Neuronal stem cell (in vitro differentiated cells): ENCODE data around the gene MATN1.

Experiments used
- DNase-seq: peaks from one replicate; pipeline ENCODE4 v3.0.0-alpha.2; 2013; ENCODE audit warnings: low spot score
- H2AFZ ChIP-seq: one replicate; pipeline ENCODE4 v1.6.1; 2013; ENCODE audit warnings: mild to moderate bottlenecking, low read length, inconsistent platforms
- H2AK5ac ChIP-seq: 2 replicates; pipeline ENCODE4 v1.6.1; 2013; ENCODE audit warnings: low read depth, mild to moderate bottlenecking, inconsistent platforms, low read length, moderate library complexity, mixed read lengths
- H2BK120ac ChIP-seq: 2 replicates; pipeline ENCODE4 v1.6.1; 2013; ENCODE audit warnings: low read depth, mild to moderate bottlenecking, inconsistent platforms, low read length, moderate library complexity, mixed read lengths
- H2BK12ac ChIP-seq: one replicate; pipeline ENCODE4 v1.6.1; 2013; ENCODE audit warnings: low read length, inconsistent platforms
- H2BK15ac ChIP-seq: 2 replicates; pipeline ENCODE4 v1.6.1; 2013; ENCODE audit warnings: mild to moderate bottlenecking, low read length, inconsistent platforms, mixed read lengths
- H2BK5ac ChIP-seq: one replicate; pipeline ENCODE4 v1.6.1; 2013; ENCODE audit warnings: inconsistent platforms, mild to moderate bottlenecking, low read length, moderate library complexity
- H3K14ac ChIP-seq: one replicate; pipeline ENCODE4 v1.6.1; 2013; ENCODE audit warnings: low read length, inconsistent platforms
- H3K18ac ChIP-seq: 2 replicates; pipeline ENCODE4 v1.6.1; 2013; ENCODE audit warnings: low read length, inconsistent platforms
- H3K23ac ChIP-seq: 2 replicates; pipeline ENCODE4 v1.6.1; 2013; ENCODE audit warnings: low read depth, mild to moderate bottlenecking, mixed read lengths, low read length, inconsistent platforms; ENCODE audit not compliant: poor library complexity
- H3K27ac ChIP-seq: replicated peaks from 3 replicates; pipeline ENCODE4 v1.5.1; 2013; ENCODE audit warnings: low read length, inconsistent platforms
- H3K27me3 ChIP-seq, 3 experiments: 2 replicates each; pipeline ENCODE4 v1.6.1; 2013; ENCODE audit warnings: low read length in 3 of 3, mild to moderate bottlenecking in 2 of 3, inconsistent platforms in 1 of 3, low read depth in 1 of 3, mixed read lengths in 1 of 3, moderate library complexity in 1 of 3; ENCODE audit not compliant: control insufficient read depth in 3 of 3, insufficient read depth in 3 of 3
- H3K36me3 ChIP-seq, 2 donors: replicated peaks in 1 of 2; 2 replicates each; pipeline ENCODE4 v1.6.1; 2013; ENCODE audit warnings: low read length in 2 of 2; ENCODE audit not compliant: control insufficient read depth in 2 of 2, insufficient read depth in 2 of 2
- H3K4ac ChIP-seq: 2 replicates; pipeline ENCODE4 v1.6.1; 2013; ENCODE audit warnings: inconsistent platforms, mild to moderate bottlenecking, low read length, moderate library complexity
- H3K4me1 ChIP-seq, 2 donors: 1 replicate in 1 of 2; 2 replicates in 1 of 2; pipeline ENCODE4 v1.6.1; 2013; ENCODE audit warnings: low read length in 2 of 2, low read depth in 1 of 2; ENCODE audit not compliant: control insufficient read depth in 2 of 2, insufficient read depth in 1 of 2
- H3K4me2 ChIP-seq: one replicate; pipeline ENCODE4 v1.6.1; 2013; ENCODE audit warnings: mild to moderate bottlenecking, low read length, inconsistent platforms; ENCODE audit not compliant: insufficient read depth, poor library complexity, severe bottlenecking
- H3K4me3 ChIP-seq, 2 donors: 2 replicates each; pipeline ENCODE4 v1.5.1; 2013; ENCODE audit warnings: low read length in 2 of 2, mild to moderate bottlenecking in 2 of 2, inconsistent platforms in 1 of 2, moderate library complexity in 1 of 2
- H3K79me1 ChIP-seq: one replicate; pipeline ENCODE4 v1.6.1; 2013; ENCODE audit warnings: low read depth, mild to moderate bottlenecking, inconsistent platforms, low read length, moderate library complexity
- H3K9ac ChIP-seq: one replicate; pipeline ENCODE4 v1.6.1; 2013; ENCODE audit warnings: mild to moderate bottlenecking, low read depth, low read length, inconsistent platforms; ENCODE audit not compliant: poor library complexity
- H3K9me3 ChIP-seq, 2 donors: replicated peaks in 1 of 2; 2 replicates each; pipeline versions ENCODE3 to v1.6.1; 2013; ENCODE audit warnings: low read length in 2 of 2, mild to moderate bottlenecking in 2 of 2, inconsistent platforms in 1 of 2, low read depth in 1 of 2, mixed read lengths in 1 of 2, moderate library complexity in 1 of 2; ENCODE audit not compliant: control insufficient read depth in 2 of 2, insufficient read depth in 1 of 2
- H4K8ac ChIP-seq: one replicate; pipeline ENCODE4 v1.6.1; 2013; ENCODE audit warnings: low read depth, mild to moderate bottlenecking, inconsistent platforms, low read length, moderate library complexity
- H4K91ac ChIP-seq: one replicate; pipeline ENCODE4 v1.6.1; 2013; ENCODE audit warnings: low read length, low read depth, mild to moderate bottlenecking, inconsistent platforms; ENCODE audit not compliant: poor library complexity
- WGBS, 2 donors: extraction: QIAGEN DNeasy Blood & Tissue Kit; methylation state at CpG; one replicate each; pipeline ENCODE4 v1.1.7; 2013; ENCODE audit warnings: missing lambda C conversion rate in 2 of 2, mixed read lengths in 1 of 2; ENCODE audit not compliant: insufficient read length in 2 of 2, insufficient replicate concordance in 1 of 2; ENCODE audit errors: extremely low coverage in 2 of 2; 5-methylcytosine and 5-hydroxymethylcytosine counted together

The MATN1 gene

DNA sequence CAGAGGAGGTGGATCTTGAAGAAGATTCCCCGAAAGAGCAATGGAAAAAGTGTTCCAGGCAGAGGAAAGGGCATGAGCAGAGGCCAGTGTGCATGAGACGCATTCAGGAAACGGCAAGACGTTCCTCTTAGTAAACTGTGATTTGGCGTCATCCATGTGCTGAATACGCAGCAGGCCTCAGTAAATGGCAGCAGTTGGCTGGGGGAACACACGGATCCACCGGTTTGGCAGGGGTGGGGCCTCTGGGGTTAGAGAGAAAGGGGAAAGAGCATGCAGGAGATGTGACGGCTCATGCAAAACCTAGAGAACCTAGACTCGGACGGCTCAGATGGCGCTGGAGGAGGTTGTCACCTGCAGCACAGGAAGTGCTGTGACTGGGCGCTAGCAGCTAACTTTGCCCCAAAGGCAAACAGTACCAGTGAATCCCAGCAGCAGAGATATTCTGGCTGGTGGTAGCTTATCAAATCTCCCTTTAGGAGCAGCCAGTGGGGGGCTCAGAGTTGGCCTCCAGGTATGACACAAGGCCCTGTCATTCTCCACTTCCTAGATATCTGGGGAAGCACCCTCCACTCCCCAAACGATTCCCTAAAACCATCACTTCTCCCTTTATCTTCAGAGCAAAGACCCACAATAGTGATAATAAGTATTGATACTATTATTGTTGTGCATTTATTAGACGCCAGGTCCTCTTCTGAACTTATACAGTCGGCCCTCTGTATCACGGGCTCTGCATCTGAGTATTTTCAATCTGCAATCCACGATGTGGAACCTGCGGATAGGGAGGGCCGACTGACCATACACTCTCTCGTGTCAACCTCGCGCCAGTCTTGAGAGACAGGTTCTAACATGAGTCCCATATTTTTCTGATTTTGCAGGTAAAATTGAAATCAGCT, 26.6 kb upstream of the MATN1 start:
- H3K9me3 ChIP-seq, result no peaks in the 10 kb centered on the region

DNA sequence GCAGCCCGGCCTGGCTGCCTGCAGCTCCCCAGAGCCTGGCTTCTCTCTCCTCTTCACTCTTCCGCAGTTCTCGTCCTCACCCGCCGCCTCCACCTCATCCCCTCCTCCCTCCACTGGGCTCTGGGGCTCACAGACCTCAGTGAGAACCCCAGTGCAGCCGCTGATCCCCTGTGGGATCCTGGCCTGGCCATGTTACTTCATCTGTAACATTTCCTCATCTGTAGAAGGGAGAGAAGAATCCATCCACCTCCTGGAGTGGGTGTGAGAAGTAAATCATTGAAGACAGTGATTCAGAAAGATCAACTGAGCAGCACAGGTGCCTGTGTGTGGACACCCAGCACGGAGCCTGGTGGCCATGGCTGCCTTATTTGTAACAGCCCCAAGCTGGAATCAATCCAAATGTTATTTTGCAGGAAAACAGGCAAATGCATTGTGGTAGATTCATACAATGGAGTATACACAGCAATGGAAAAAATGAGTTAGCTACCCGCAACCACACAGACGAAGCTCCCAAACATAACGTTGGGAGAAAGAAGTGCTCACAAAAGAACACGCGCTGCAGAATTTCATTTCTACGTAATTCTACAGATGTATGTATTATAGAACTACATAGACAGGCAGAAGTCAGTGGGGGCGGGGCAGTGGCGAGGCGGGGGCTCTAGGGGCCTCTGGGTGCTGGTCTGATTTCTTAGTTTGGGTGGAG, 25.5 kb upstream of the MATN1 start:
- Histone ChIP-seq H3K27ac (no peak overlapping the region), H4K8ac (no peak overlapping the region), H3K9ac (no peak overlapping the region), H3K14ac (no peak overlapping the region), H3K9me3 (no peaks in the 10 kb centered on the region), H2BK12ac (peak overlapping the region; percentile 36), H2AK5ac (no peak overlapping the region), H3K36me3 (no peaks in the 10 kb centered on the region), H3K4me3 (no peak overlapping the region), H2BK15ac (peak overlapping the region; percentile 34), H4K91ac (peak overlapping the region; percentile 96), H2BK5ac (peak overlapping the region; percentile 17), H3K4me1 (peaks cover 7 to 11% of the 10 kb centered on the region in 2 donors), H2AFZ (peak overlapping the region; percentile 67), H3K18ac (peak overlapping the region; percentile 90), H3K23ac (no peak overlapping the region), H3K27me3 (no peaks in the 10 kb centered on the region), H2BK120ac (no peak overlapping the region), H3K79me1 (peaks cover 2% of the 10 kb centered on the region), H3K4me2 (no peak overlapping the region), H3K4ac (no peak overlapping the region)
- DNase-seq, result no peak
- no CpG with 5 or more reads among the region's 16 CpGs for WGBS, 2 donors

More for the DNA sequence above, 26.6 kb upstream of the MATN1 start:
- WGBS, 2 donors, result no CpG with 5 or more reads among the region's 23 CpGs
- DNase-seq, result no peak
- no peak overlapping the region for H3K27ac ChIP-seq
- H3K4me2 ChIP-seq, result no peak overlapping the region
- H3K27me3 ChIP-seq, result no peaks in the 10 kb centered on the region
- peak overlapping the region in 1 of 2 donors; percentile 55 for H3K4me3 ChIP-seq
- no peak overlapping the region for H2BK5ac ChIP-seq
- H3K9ac ChIP-seq, result no peak overlapping the region
- no peak overlapping the region for H4K8ac ChIP-seq
- H3K4me1 ChIP-seq, result peaks cover 7 to 11% of the 10 kb centered on the region in 2 donors
- H2AK5ac ChIP-seq, result peak overlapping the region; percentile 17
- H3K4ac ChIP-seq, result no peak overlapping the region
- H3K36me3 ChIP-seq, result no peaks in the 10 kb centered on the region
- H2BK15ac ChIP-seq, result peak overlapping the region; percentile 14
- peak overlapping the region; percentile 19 for H2AFZ ChIP-seq
- no peak overlapping the region for H3K23ac ChIP-seq
- peak overlapping the region; percentile 93 for H2BK120ac ChIP-seq
- H3K14ac ChIP-seq, result no peak overlapping the region
- peak overlapping the region; percentile 2 for H2BK12ac ChIP-seq
- peak overlapping the region; percentile 84 for H3K18ac ChIP-seq
- H3K79me1 ChIP-seq, result peaks cover 2% of the 10 kb centered on the region
- H4K91ac ChIP-seq, result no peak overlapping the region

DNA sequence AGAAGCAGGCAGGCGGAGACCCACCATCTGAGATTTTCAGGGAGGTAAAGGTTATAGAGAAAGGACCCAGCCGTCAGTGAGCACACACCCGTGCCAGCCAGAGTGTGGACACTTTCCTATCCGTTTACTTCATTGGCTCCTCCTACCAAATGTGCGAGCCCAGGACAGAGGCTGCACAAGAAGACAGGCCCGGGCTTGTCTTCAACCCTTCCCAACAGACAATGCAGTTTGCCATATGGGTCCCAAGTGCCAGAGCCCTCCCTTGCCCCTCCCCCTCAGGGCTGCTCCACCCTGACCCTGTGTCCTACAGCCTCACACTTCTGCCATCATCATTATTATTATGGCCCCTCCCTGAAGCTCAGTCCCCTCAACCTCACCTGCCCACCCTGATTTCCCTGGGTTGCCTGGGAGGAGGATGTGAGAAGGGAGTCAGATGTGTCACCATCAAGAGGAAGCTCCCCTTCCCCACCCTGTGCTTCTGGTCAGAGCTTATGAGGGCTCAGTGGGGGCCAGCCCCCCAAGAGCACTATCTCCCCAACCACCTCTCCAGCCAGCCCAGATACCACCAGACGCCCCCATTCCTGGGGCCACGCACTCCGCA, 24.8 kb upstream of the MATN1 start:
- Histone ChIP-seq H3K27ac (no peak overlapping the region), H2BK120ac (no peak overlapping the region), H2BK12ac (peak overlapping the region; percentile 36), H3K27me3 (no peaks in the 10 kb centered on the region), H3K9ac (no peak overlapping the region), H3K4ac (no peak overlapping the region), H3K23ac (no peak overlapping the region), H2AK5ac (peak overlapping the region; percentile 23), H3K14ac (no peak overlapping the region), H3K36me3 (no peaks in the 10 kb centered on the region), H3K4me3 (no peak overlapping the region), H2BK15ac (peak overlapping the region; percentile 34), H3K4me2 (no peak overlapping the region), H3K9me3 (no peaks in the 10 kb centered on the region), H4K91ac (peak overlapping the region; percentile 96), H2AFZ (peak overlapping the region; percentile 67), H3K79me1 (peaks cover 2% of the 10 kb centered on the region), H2BK5ac (peak overlapping the region; percentile 17), H4K8ac (no peak overlapping the region), H3K4me1 (peaks cover 7 to 11% of the 10 kb centered on the region in 2 donors), H3K18ac (peak overlapping the region; percentile 90)
- WGBS, 2 donors, result no CpG with 5 or more reads among the region's 9 CpGs
- no peak for DNase-seq
